ENCODE results near the gene TP53TG5. TPM values are rescaled to one million over a fixed set of nuclear protein-coding genes. Genes with fewer than 3 reads are reported as not detected.

The TP53TG5 gene
- total RNA-seq, 1 donor from 2014 or later: not detected

DNA sequence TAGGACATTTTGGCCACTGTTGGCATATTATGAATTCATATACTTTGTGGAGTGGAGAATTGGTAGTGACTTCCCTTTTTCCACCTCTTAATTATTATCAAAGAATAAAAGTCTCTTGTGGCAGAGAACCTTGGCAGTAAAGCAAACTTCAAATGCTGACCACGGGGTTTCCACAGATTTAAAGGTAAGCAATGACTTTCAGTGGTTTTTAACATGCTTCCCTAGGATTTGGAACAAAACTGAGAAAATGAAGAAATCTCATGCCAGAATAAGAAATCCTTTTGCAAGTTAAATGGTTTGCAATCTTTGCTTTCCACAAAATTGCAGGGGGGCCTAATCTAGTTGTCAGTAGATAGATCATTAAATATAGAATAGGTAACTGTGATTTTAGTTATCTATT lies 27.9 kb downstream of the TP53TG5 start:
- Mint-ChIP-seq H3K36me3 (ENCODE audit: low read depth, unreplicated experiment) (no peaks in the 10 kb centered on the region), H3K27ac (ENCODE audit: unreplicated experiment) (no peak overlapping the region), H3K4me3 (ENCODE audit: unreplicated experiment) (no peak overlapping the region), H3K4me1 (ENCODE audit: low read depth, unreplicated experiment) (peaks cover 35% of the 10 kb centered on the region), H3K9me3 (ENCODE audit: unreplicated experiment) (no peaks in the 10 kb centered on the region), H3K27me3 (ENCODE audit: low read depth, unreplicated experiment) (no peaks in the 10 kb centered on the region)
- DNase-seq (ENCODE audit: low read depth): no peak
- H3K27me3 ChIP-seq (ENCODE audit: insufficient read depth, low read length): no peaks in the 10 kb centered on the region
- no peak overlapping the region for H3K4me2 ChIP-seq (ENCODE audit: low read length)
- H2AFZ ChIP-seq (ENCODE audit: low read depth, low read length): no peak overlapping the region
- FAIRE-seq: no peak
- H3K27ac ChIP-seq (ENCODE audit: low read depth, low read length): no peak overlapping the region
- peaks cover 27% of the 10 kb centered on the region for H4K20me1 ChIP-seq (ENCODE audit: insufficient read depth, low read length)
- TF ChIP-seq, protein P1, sequence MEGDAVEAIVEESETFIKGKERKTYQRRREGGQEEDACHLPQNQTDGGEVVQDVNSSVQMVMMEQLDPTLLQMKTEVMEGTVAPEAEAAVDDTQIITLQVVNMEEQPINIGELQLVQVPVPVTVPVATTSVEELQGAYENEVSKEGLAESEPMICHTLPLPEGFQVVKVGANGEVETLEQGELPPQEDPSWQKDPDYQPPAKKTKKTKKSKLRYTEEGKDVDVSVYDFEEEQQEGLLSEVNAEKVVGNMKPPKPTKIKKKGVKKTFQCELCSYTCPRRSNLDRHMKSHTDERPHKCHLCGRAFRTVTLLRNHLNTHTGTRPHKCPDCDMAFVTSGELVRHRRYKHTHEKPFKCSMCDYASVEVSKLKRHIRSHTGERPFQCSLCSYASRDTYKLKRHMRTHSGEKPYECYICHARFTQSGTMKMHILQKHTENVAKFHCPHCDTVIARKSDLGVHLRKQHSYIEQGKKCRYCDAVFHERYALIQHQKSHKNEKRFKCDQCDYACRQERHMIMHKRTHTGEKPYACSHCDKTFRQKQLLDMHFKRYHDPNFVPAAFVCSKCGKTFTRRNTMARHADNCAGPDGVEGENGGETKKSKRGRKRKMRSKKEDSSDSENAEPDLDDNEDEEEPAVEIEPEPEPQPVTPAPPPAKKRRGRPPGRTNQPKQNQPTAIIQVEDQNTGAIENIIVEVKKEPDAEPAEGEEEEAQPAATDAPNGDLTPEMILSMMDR (IDR thresholded peaks at IDR 0.05; ENCODE audit: insufficient read depth, low read depth, low read length): no peak
- TF ChIP-seq EZH2 (IDR thresholded peaks at IDR 0.05; ENCODE audit: insufficient read depth, low read length): no peak
- no peak overlapping the region for H3K4me3 ChIP-seq (ENCODE audit: insufficient read depth, low read depth, low read length)
- H3K9ac ChIP-seq (ENCODE audit: low read length): no peak overlapping the region
- no peaks in the 10 kb centered on the region for H3K9me3 ChIP-seq (ENCODE audit: insufficient read depth, low read depth, low read length)
- peaks cover 36% of the 10 kb centered on the region for H3K4me1 ChIP-seq (ENCODE audit: insufficient read depth, low read length)
- H3K79me2 ChIP-seq (ENCODE audit: insufficient read depth, low read length): peaks cover 29% of the 10 kb centered on the region
- H3K36me3 ChIP-seq (ENCODE audit: insufficient read depth, low read length): no peaks in the 10 kb centered on the region

DNA sequence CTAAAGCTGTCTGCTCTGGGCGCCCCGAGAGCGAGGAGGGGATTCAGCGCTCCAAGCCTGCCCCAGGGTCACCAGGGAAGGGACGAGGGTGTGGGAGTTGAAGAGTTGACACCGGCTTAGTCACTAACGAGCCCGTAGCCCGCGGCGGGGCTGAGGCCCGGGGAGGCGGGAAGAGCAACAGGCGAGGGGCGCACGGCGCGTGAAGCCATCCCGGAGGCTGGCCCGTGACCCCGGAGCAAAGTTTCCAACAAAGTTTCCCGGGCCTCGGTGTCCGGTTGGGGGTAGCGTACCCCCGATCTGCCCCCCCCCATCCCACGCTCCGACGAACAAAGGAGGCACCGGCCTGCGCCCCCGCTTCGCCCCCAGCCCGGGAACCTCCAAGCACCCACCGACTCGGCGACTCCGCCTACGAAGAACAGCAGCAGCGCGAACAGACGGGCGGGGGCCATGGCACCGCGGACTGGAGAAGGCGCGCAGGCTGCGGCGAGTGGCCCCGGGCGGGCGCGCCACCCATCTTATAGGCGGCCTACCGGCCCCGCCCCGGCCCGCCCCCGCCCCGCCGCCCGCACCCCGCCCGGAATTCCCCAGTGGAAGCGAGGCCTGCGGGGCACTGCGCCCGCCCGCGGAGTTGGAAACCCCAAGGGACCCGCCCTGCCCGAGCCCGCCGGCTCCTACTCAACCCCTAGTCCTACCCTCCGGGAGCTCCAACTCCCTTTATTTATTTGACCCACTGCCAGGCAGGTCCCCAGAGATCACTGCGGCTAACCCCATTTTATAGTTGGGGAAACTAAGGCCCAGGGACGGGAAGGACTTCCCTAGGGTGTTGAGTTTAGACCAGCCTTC lies 30.0 kb downstream of the TP53TG5 start, which contains the start of gene SDC4:
SDC4 (minus strand) TSS at position 489 of the 843 bp plus-strand sequence; CDS start at position 449, 40 bp downstream.
- peak; percentile 40 for DNase-seq (ENCODE audit: low read depth)
- H3K9me3 Mint-ChIP-seq (ENCODE audit: unreplicated experiment): no peaks in the 10 kb centered on the region
- no peaks in the 10 kb centered on the region for H3K27me3 ChIP-seq (ENCODE audit: insufficient read depth, low read length)
- H3K4me1 Mint-ChIP-seq (ENCODE audit: low read depth, unreplicated experiment): peaks cover 37% of the 10 kb centered on the region
- H3K27ac Mint-ChIP-seq (ENCODE audit: unreplicated experiment): peak within 1 kb of the TSS; percentile 62
- H3K36me3 Mint-ChIP-seq (ENCODE audit: low read depth, unreplicated experiment): no peaks in the 10 kb centered on the region
- no peak for FAIRE-seq
- H3K27me3 Mint-ChIP-seq (ENCODE audit: low read depth, unreplicated experiment): no peaks in the 10 kb centered on the region
- H3K27ac ChIP-seq (ENCODE audit: low read depth, low read length): peak within 1 kb of the TSS; percentile 90
- no peaks in the 10 kb centered on the region for H3K36me3 ChIP-seq (ENCODE audit: insufficient read depth, low read length)
- peak within 1 kb of the TSS; percentile 99 for H3K9ac ChIP-seq (ENCODE audit: low read length)
- H3K9me3 ChIP-seq (ENCODE audit: insufficient read depth, low read depth, low read length): no peaks in the 10 kb centered on the region
- peaks cover 50% of the 10 kb centered on the region for H3K79me2 ChIP-seq (ENCODE audit: insufficient read depth, low read length)
- H3K4me3 ChIP-seq (ENCODE audit: insufficient read depth, low read depth, low read length): peak within 1 kb of the TSS; percentile 92
- peaks cover 36% of the 10 kb centered on the region for H4K20me1 ChIP-seq (ENCODE audit: insufficient read depth, low read length)
- peaks cover 42% of the 10 kb centered on the region for H3K4me1 ChIP-seq (ENCODE audit: insufficient read depth, low read length)
- TF ChIP-seq, protein P1 (IDR thresholded peaks at IDR 0.05; ENCODE audit: insufficient read depth, low read depth, low read length): no peak
- no peak for TF ChIP-seq EZH2 (IDR thresholded peaks at IDR 0.05; ENCODE audit: insufficient read depth, low read length)
- peak within 1 kb of the TSS; percentile 95 for H3K4me2 ChIP-seq (ENCODE audit: low read length)
- H2AFZ ChIP-seq (ENCODE audit: low read depth, low read length): peak within 1 kb of the TSS; percentile 36
- H3K4me3 Mint-ChIP-seq (ENCODE audit: unreplicated experiment): peak within 1 kb of the TSS; percentile 97
